B cell (primary cell): ENCODE data around the gene PKP2.
"Not testable (repeated sequence)": the region's sequence is repeated elsewhere in the genome, so short reads cannot be mapped to it uniquely, and the experiment has no call there.

ENCODE experiments used
- EZH2 ChIP-seq: IDR thresholded peaks from 2 replicates; pipeline ENCODE4 v1.6.1; 2012; ENCODE audit warnings: borderline replicate concordance, low read depth, mild to moderate bottlenecking, moderate library complexity, low read length; ENCODE audit not compliant: insufficient read depth, poor library complexity, severe bottlenecking
- TF ChIP-seq, protein P1 (sequence below): fragments of 200-600 bp; IDR thresholded peaks from one replicate; pipeline ENCODE4 v1.8.0; 2022; ENCODE audit warnings: antibody characterized with exemption, mild to moderate bottlenecking

DNA sequence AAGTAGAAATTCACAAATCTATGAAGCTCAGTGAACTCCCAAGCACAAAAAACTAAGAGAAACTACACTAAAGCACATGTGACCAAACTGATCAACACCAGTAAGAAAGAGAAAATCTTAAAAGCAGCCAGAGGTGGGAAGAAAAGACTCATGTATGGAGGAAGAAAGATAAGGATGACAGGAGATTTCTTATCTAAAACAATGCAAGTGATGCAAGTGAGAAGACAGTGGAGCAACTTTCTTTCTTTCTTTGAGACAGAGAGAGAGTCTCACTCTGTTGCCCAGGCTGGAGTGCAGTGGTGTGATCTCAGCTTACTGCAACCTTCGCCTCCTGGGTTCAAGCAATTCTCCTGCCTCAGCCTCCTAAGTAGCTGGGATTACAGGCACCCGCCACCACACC is 34.9 kb downstream of the PKP2 start:
- TF ChIP-seq, protein P1, sequence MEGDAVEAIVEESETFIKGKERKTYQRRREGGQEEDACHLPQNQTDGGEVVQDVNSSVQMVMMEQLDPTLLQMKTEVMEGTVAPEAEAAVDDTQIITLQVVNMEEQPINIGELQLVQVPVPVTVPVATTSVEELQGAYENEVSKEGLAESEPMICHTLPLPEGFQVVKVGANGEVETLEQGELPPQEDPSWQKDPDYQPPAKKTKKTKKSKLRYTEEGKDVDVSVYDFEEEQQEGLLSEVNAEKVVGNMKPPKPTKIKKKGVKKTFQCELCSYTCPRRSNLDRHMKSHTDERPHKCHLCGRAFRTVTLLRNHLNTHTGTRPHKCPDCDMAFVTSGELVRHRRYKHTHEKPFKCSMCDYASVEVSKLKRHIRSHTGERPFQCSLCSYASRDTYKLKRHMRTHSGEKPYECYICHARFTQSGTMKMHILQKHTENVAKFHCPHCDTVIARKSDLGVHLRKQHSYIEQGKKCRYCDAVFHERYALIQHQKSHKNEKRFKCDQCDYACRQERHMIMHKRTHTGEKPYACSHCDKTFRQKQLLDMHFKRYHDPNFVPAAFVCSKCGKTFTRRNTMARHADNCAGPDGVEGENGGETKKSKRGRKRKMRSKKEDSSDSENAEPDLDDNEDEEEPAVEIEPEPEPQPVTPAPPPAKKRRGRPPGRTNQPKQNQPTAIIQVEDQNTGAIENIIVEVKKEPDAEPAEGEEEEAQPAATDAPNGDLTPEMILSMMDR, result not testable (repeated sequence)
- not testable (repeated sequence) for TF ChIP-seq EZH2
